ENCODE measurements around the gene TBC1D32. TPM values are rescaled to one million over a fixed set of nuclear protein-coding genes. Genes with fewer than 3 reads are reported as not detected.
"Not testable (repeated sequence)": the region's sequence is repeated elsewhere in the genome, so short reads cannot be mapped to it uniquely, and the experiment has no call there.

Gene TBC1D32
- total RNA-seq, 1 experiment from 2014 or later = 5.4 TPM

- Histone ChIP-seq H3K4me3 (ENCODE audit: insufficient read depth, low read depth, low read length) (no peak overlapping the region), H3K27me3 (ENCODE audit: control insufficient read depth, insufficient read depth, low read length) (no peaks in the 10 kb centered on the region), H3K36me3 (replicated peaks; ENCODE audit: control insufficient read depth, insufficient read depth, low read length) (no peaks in the 10 kb centered on the region)
- no peak for DNase-seq
Observed at GRCh38 chr6:121309768-121310469, 24.4 kb downstream of the TBC1D32 start.

GRCh38 chr6:121305957-121306607, 28.2 kb downstream of the TBC1D32 start:
- no peak for DNase-seq
- no peaks in the 10 kb centered on the region for H3K36me3 ChIP-seq (replicated peaks; ENCODE audit: control insufficient read depth, insufficient read depth, low read length)
- no peaks in the 10 kb centered on the region for H3K27me3 ChIP-seq (ENCODE audit: control insufficient read depth, insufficient read depth, low read length)
- no peak overlapping the region for H3K4me3 ChIP-seq (ENCODE audit: insufficient read depth, low read depth, low read length)

- H3K4me3 ChIP-seq (ENCODE audit: insufficient read depth, low read depth, low read length) = no peak overlapping the region
- no peaks in the 10 kb centered on the region for H3K36me3 ChIP-seq (replicated peaks; ENCODE audit: control insufficient read depth, insufficient read depth, low read length)
- no peak for DNase-seq
- H3K27me3 ChIP-seq (ENCODE audit: control insufficient read depth, insufficient read depth, low read length) = no peaks in the 10 kb centered on the region
Observed at GRCh38 chr6:121302882-121303281, 31.4 kb downstream of the TBC1D32 start.

GRCh38 chr6:121301156-121301555, 33.1 kb downstream of the TBC1D32 start:
- not testable (repeated sequence) for H3K4me3 ChIP-seq (ENCODE audit: insufficient read depth, low read depth, low read length); H3K27me3 ChIP-seq (ENCODE audit: control insufficient read depth, insufficient read depth, low read length); H3K36me3 ChIP-seq (replicated peaks; ENCODE audit: control insufficient read depth, insufficient read depth, low read length); DNase-seq

- H3K36me3 ChIP-seq (replicated peaks; ENCODE audit: control insufficient read depth, insufficient read depth, low read length) = no peaks in the 10 kb centered on the region
- no peak for DNase-seq
- no peak overlapping the region for H3K4me3 ChIP-seq (ENCODE audit: insufficient read depth, low read depth, low read length)
- H3K27me3 ChIP-seq (ENCODE audit: control insufficient read depth, insufficient read depth, low read length) = no peaks in the 10 kb centered on the region
Observed at GRCh38 chr6:121297694-121298093, 36.6 kb downstream of the TBC1D32 start.

- H3K4me3 ChIP-seq (ENCODE audit: insufficient read depth, low read depth, low read length) = no peak overlapping the region
- no peaks in the 10 kb centered on the region for H3K27me3 ChIP-seq (ENCODE audit: control insufficient read depth, insufficient read depth, low read length)
- no peak for DNase-seq
- no peaks in the 10 kb centered on the region for H3K36me3 ChIP-seq (replicated peaks; ENCODE audit: control insufficient read depth, insufficient read depth, low read length)
Observed at GRCh38 chr6:121285041-121285440, 49.2 kb downstream of the TBC1D32 start.

- Histone ChIP-seq H3K36me3 (replicated peaks; ENCODE audit: control insufficient read depth, insufficient read depth, low read length) (no peaks in the 10 kb centered on the region), H3K27me3 (ENCODE audit: control insufficient read depth, insufficient read depth, low read length) (no peaks in the 10 kb centered on the region), H3K4me3 (ENCODE audit: insufficient read depth, low read depth, low read length) (no peak overlapping the region)
- no peak for DNase-seq
Observed at GRCh38 chr6:121274666-121275295, 59.5 kb downstream of the TBC1D32 start.

GRCh38 chr6:121263742-121264141, 70.5 kb downstream of the TBC1D32 start:
- no peak overlapping the region for H3K4me3 ChIP-seq (ENCODE audit: insufficient read depth, low read depth, low read length)
- no peaks in the 10 kb centered on the region for H3K27me3 ChIP-seq (ENCODE audit: control insufficient read depth, insufficient read depth, low read length)
- H3K36me3 ChIP-seq (replicated peaks; ENCODE audit: control insufficient read depth, insufficient read depth, low read length) = no peaks in the 10 kb centered on the region
- DNase-seq = no peak

GRCh38 chr6:121260651-121261102, 73.6 kb downstream of the TBC1D32 start:
- no peak overlapping the region for H3K4me3 ChIP-seq (ENCODE audit: insufficient read depth, low read depth, low read length)
- no peaks in the 10 kb centered on the region for H3K36me3 ChIP-seq (replicated peaks; ENCODE audit: control insufficient read depth, insufficient read depth, low read length)
- H3K27me3 ChIP-seq (ENCODE audit: control insufficient read depth, insufficient read depth, low read length) = no peaks in the 10 kb centered on the region
- no peak for DNase-seq

GRCh38 chr6:121247386-121247785, 86.9 kb downstream of the TBC1D32 start:
- Histone ChIP-seq H3K4me3 (ENCODE audit: insufficient read depth, low read depth, low read length) (no peak overlapping the region), H3K36me3 (replicated peaks; ENCODE audit: control insufficient read depth, insufficient read depth, low read length) (no peaks in the 10 kb centered on the region), H3K27me3 (ENCODE audit: control insufficient read depth, insufficient read depth, low read length) (no peaks in the 10 kb centered on the region)
- no peak for DNase-seq

- no peaks in the 10 kb centered on the region; the same call in 1 of the 2 replicates for H3K36me3 ChIP-seq (replicated peaks; ENCODE audit: control insufficient read depth, insufficient read depth, low read length)
- H3K27me3 ChIP-seq (ENCODE audit: control insufficient read depth, insufficient read depth, low read length) = no peaks in the 10 kb centered on the region
- DNase-seq = no peak
- no peak overlapping the region for H3K4me3 ChIP-seq (ENCODE audit: insufficient read depth, low read depth, low read length)
Observed at GRCh38 chr6:121242386-121242785, 91.9 kb downstream of the TBC1D32 start.

- no peak overlapping the region for H3K4me3 ChIP-seq (ENCODE audit: insufficient read depth, low read depth, low read length)
- DNase-seq = no peak
- H3K27me3 ChIP-seq (ENCODE audit: control insufficient read depth, insufficient read depth, low read length) = no peaks in the 10 kb centered on the region
- H3K36me3 ChIP-seq (replicated peaks; ENCODE audit: control insufficient read depth, insufficient read depth, low read length) = no peaks in the 10 kb centered on the region; the same call in 1 of the 2 replicates
Observed at GRCh38 chr6:121237859-121238258, 96.4 kb downstream of the TBC1D32 start.

- Histone ChIP-seq H3K36me3 (replicated peaks; ENCODE audit: control insufficient read depth, insufficient read depth, low read length) (no peaks in the 10 kb centered on the region; the same call in 1 of the 2 replicates), H3K27me3 (ENCODE audit: control insufficient read depth, insufficient read depth, low read length) (no peaks in the 10 kb centered on the region), H3K4me3 (ENCODE audit: insufficient read depth, low read depth, low read length) (no peak overlapping the region)
- no peak for DNase-seq
Observed at GRCh38 chr6:121236984-121237383, 97.3 kb downstream of the TBC1D32 start.

- no peak for DNase-seq
- Histone ChIP-seq H3K36me3 (replicated peaks; ENCODE audit: control insufficient read depth, insufficient read depth, low read length) (no peaks in the 10 kb centered on the region; the same call in 1 of the 2 replicates), H3K27me3 (ENCODE audit: control insufficient read depth, insufficient read depth, low read length) (no peaks in the 10 kb centered on the region), H3K4me3 (ENCODE audit: insufficient read depth, low read depth, low read length) (no peak overlapping the region)
Observed at GRCh38 chr6:121235386-121235785, 98.9 kb downstream of the TBC1D32 start.

- DNase-seq = no peak
- H3K4me3 ChIP-seq (ENCODE audit: insufficient read depth, low read depth, low read length) = no peak overlapping the region
- no peaks in the 10 kb centered on the region for H3K27me3 ChIP-seq (ENCODE audit: control insufficient read depth, insufficient read depth, low read length)
- H3K36me3 ChIP-seq (replicated peaks; ENCODE audit: control insufficient read depth, insufficient read depth, low read length) = no peaks in the 10 kb centered on the region
Observed at GRCh38 chr6:121223930-121224329, 110.3 kb downstream of the TBC1D32 start.
